WTC11 (cell line): ENCODE results near the gene EHD3.

ENCODE experiments used
- ATF2 ChIP-seq: sonication (generic); formaldehyde crosslinking; IDR thresholded peaks from 2 replicates; pipeline ENCODE4 v1.8.1; 2022; ENCODE audit warnings: low read depth, missing genetic modification reagents, borderline replicate concordance
- E2F1 ChIP-seq: sonication (generic); formaldehyde crosslinking; IDR thresholded peaks from 2 replicates; pipeline ENCODE4 v1.8.0; 2022; ENCODE audit warnings: mild to moderate bottlenecking, missing genetic modification reagents
- SMAD3 ChIP-seq: sonication (generic); formaldehyde crosslinking; IDR thresholded peaks from 2 replicates; pipeline ENCODE4 v1.8.0; 2022; ENCODE audit warnings: missing genetic modification reagents, mild to moderate bottlenecking, borderline replicate concordance
- USF2 ChIP-seq: sonication (generic); formaldehyde crosslinking; IDR thresholded peaks from 2 replicates; pipeline ENCODE4 v1.8.1; 2023; ENCODE audit warnings: mild to moderate bottlenecking, missing genetic modification reagents, moderate library complexity
- TF ChIP-seq, protein P1 (sequence below): fragments of 200-600 bp; IDR thresholded peaks from 2 replicates; pipeline ENCODE4 v1.8.0; 2022; ENCODE audit warnings: antibody characterized with exemption
- TF ChIP-seq, protein P2 (sequence below): sonication (generic); formaldehyde crosslinking; IDR thresholded peaks from 2 replicates; pipeline ENCODE4 v1.8.0; 2022; ENCODE audit warnings: mild to moderate bottlenecking, missing genetic modification reagents
- TF ChIP-seq, protein P3 (sequence below): sonication (generic); formaldehyde crosslinking; IDR thresholded peaks from 2 replicates; pipeline ENCODE4 v1.8.1; 2023; ENCODE audit warnings: mild to moderate bottlenecking, moderate library complexity, missing genetic modification reagents

DNA sequence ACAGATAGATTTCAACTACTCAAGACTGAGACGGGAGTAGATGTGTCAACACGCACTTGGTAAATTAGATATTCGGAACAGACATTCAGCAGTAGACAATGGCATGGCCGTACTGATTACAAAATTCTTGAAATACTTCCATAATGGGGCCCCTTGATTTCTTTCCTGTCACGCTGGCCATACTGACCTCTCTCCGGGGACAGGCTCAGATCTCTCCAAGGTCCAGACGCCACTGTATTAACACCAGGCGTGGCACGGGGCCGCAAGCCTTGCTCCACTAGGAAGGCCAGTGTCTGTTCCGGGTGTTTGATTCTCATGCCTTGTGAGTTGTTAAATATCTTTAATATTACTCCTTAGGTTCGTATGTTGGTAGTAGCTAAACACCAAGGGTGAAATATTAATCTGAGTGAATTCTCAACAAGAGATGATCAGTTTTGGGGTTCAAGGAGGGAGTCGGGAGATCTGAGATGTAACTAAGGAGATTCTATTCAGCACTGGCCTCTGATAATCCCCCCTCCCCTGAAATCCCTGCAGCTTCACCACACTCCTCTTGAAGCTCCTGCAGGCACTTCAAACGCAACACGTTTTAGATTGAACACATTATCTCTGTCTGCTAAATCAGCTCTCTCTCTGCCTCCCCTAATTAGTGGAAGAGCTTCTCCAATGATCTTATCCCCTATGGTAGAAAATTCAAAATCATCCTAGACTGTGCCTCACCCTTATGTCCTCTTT lies 2.2 kb upstream of the EHD3 start:
- TF ChIP-seq, protein P1, sequence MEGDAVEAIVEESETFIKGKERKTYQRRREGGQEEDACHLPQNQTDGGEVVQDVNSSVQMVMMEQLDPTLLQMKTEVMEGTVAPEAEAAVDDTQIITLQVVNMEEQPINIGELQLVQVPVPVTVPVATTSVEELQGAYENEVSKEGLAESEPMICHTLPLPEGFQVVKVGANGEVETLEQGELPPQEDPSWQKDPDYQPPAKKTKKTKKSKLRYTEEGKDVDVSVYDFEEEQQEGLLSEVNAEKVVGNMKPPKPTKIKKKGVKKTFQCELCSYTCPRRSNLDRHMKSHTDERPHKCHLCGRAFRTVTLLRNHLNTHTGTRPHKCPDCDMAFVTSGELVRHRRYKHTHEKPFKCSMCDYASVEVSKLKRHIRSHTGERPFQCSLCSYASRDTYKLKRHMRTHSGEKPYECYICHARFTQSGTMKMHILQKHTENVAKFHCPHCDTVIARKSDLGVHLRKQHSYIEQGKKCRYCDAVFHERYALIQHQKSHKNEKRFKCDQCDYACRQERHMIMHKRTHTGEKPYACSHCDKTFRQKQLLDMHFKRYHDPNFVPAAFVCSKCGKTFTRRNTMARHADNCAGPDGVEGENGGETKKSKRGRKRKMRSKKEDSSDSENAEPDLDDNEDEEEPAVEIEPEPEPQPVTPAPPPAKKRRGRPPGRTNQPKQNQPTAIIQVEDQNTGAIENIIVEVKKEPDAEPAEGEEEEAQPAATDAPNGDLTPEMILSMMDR, result no peak
- TF ChIP-seq, protein P2, sequence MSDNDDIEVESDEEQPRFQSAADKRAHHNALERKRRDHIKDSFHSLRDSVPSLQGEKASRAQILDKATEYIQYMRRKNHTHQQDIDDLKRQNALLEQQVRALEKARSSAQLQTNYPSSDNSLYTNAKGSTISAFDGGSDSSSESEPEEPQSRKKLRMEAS (CRISPR knock-in tag), result no peak
- TF ChIP-seq E2F1 (no peak), SMAD3 (no peak), USF2 (no peak), ATF2 (CRISPR knock-in tag) (no peak)
- TF ChIP-seq, protein P3, sequence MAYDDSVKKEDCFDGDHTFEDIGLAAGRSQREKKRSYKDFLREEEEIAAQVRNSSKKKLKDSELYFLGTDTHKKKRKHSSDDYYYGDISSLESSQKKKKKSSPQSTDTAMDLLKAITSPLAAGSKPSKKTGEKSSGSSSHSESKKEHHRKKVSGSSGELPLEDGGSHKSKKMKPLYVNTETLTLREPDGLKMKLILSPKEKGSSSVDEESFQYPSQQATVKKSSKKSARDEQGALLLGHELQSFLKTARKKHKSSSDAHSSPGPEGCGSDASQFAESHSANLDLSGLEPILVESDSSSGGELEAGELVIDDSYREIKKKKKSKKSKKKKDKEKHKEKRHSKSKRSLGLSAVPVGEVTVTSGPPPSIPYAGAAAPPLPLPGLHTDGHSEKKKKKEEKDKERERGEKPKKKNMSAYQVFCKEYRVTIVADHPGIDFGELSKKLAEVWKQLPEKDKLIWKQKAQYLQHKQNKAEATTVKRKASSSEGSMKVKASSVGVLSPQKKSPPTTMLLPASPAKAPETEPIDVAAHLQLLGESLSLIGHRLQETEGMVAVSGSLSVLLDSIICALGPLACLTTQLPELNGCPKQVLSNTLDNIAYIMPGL (CRISPR knock-in tag), result no peak
